ENCODE results near the gene SYT11. TPM values are rescaled to one million over a fixed set of nuclear protein-coding genes. Genes with fewer than 3 reads are reported as not detected.
A peak's percentile ranks its signal among the peaks of the same experiment; 100 is the strongest.

SYT11 gene
- total and polyA plus RNA-seq, 9 of the 15 experiments (the other 6 are each of a cell fraction or from before 2014, with no cell fraction given), result 0.05 to 0.18 (median 0.11) TPM

DNA sequence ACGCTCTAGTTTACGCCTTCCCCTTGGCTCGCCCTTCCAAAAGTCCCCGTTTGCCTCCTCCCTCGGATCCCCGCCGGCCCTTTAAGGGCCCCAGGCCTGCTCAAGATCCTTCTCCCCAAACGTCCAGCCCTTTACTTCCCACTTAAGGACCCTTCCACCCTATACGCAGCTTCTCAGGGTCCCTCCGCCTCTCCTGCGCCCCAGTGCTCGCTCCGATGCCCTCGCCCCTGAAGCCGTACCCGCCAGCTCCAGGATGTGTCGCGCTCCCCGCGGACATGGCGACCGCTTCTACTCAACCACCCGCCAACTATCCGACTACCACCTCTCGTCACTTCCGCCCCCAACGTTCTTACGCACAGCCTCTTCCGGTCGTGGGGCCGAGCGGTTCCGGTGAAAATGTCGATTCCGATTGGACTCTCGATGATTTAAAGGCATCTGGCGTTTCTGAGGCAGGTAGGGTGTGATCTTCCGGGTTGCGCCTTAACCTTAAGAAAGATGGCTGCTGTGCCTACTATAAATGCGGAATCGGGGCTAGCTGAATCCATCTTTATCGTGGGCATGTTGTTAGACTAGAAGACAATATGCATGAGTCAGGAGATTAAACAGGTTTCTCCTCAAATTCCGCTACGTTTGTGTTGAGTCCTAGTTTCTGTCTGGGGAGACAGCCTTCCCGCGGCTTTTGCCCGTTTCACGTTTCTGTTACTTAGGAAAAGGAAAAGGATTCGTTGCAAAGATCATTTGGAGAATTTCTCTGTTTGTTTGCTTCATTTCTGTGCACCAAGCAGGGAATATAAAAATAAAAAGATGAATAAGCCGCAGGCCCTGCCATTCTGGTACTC lies 74.9 kb downstream of the SYT11 start, which contains the start of gene KHDC4 (continued):
- TF ChIP-seq, protein P1, sequence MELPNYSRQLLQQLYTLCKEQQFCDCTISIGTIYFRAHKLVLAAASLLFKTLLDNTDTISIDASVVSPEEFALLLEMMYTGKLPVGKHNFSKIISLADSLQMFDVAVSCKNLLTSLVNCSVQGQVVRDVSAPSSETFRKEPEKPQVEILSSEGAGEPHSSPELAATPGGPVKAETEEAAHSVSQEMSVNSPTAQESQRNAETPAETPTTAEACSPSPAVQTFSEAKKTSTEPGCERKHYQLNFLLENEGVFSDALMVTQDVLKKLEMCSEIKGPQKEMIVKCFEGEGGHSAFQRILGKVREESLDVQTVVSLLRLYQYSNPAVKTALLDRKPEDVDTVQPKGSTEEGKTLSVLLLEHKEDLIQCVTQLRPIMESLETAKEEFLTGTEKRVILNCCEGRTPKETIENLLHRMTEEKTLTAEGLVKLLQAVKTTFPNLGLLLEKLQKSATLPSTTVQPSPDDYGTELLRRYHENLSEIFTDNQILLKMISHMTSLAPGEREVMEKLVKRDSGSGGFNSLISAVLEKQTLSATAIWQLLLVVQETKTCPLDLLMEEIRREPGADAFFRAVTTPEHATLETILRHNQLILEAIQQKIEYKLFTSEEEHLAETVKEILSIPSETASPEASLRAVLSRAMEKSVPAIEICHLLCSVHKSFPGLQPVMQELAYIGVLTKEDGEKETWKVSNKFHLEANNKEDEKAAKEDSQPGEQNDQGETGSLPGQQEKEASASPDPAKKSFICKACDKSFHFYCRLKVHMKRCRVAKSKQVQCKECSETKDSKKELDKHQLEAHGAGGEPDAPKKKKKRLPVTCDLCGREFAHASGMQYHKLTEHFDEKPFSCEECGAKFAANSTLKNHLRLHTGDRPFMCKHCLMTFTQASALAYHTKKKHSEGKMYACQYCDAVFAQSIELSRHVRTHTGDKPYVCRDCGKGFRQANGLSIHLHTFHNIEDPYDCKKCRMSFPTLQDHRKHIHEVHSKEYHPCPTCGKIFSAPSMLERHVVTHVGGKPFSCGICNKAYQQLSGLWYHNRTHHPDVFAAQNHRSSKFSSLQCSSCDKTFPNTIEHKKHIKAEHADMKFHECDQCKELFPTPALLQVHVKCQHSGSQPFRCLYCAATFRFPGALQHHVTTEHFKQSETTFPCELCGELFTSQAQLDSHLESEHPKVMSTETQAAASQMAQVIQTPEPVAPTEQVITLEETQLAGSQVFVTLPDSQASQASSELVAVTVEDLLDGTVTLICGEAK (IDR thresholded peaks at IDR 0.05), result peak; percentile 99
- TF ChIP-seq, protein P1 (CRISPR knock-in tag; IDR thresholded peaks at IDR 0.05), result no peak
- TF ChIP-seq LEF1 (IDR thresholded peaks at IDR 0.05) (0 out of 2 replicates have a peak, but pooled peaks have one; percentile 34), BMI1 (IDR thresholded peaks at IDR 0.05; ENCODE audit: low read length) (no peak), ATF1 (CRISPR knock-in tag; IDR thresholded peaks at IDR 0.05) (no peak), ATF1 (tag; IDR thresholded peaks at IDR 0.05) (peak; percentile 96), YBX1 (IDR thresholded peaks at IDR 0.05) (no peak), MCM2 (IDR thresholded peaks at IDR 0.05; ENCODE audit: low read depth) (no peak), BRD9 (IDR thresholded peaks at IDR 0.05; ENCODE audit: low read depth, partially characterized antibody) (peak; percentile 42), LARP7 (IDR thresholded peaks at IDR 0.05) (peak; percentile 85), POLR2B (IDR thresholded peaks at IDR 0.05; ENCODE audit: low read depth, partially characterized antibody) (peak; percentile 99), PYGO2 (tag; IDR thresholded peaks at IDR 0.05) (no peak), ARID1B (IDR thresholded peaks at IDR 0.05) (peak; percentile 50; the same call in 1 of the 2 replicates), SMARCA5 (IDR thresholded peaks at IDR 0.05) (peak; percentile 73; the same call in 1 of the 2 replicates), BACH1 (tag; IDR thresholded peaks at IDR 0.05) (peak; percentile 73), ZNF12 (CRISPR knock-in tag; IDR thresholded peaks at IDR 0.05) (peak; percentile 69; the same call in 1 of the 2 replicates), ZNF766 (CRISPR knock-in tag; conservative IDR thresholded peaks at IDR 0.05) (peak; percentile 92), PHB2 (IDR thresholded peaks at IDR 0.05; ENCODE audit: low read depth) (0 out of 2 replicates have a peak, but pooled peaks have one; percentile 1), CEBPG (CRISPR knock-in tag; IDR thresholded peaks at IDR 0.05) (0 out of 2 replicates have a peak, but pooled peaks have one; percentile 33), CEBPG (tag; conservative IDR thresholded peaks at IDR 0.05 in 1 of 2, IDR thresholded peaks at IDR 0.05 in 1 of 2) (no peak)
- TF ChIP-seq, protein P2, sequence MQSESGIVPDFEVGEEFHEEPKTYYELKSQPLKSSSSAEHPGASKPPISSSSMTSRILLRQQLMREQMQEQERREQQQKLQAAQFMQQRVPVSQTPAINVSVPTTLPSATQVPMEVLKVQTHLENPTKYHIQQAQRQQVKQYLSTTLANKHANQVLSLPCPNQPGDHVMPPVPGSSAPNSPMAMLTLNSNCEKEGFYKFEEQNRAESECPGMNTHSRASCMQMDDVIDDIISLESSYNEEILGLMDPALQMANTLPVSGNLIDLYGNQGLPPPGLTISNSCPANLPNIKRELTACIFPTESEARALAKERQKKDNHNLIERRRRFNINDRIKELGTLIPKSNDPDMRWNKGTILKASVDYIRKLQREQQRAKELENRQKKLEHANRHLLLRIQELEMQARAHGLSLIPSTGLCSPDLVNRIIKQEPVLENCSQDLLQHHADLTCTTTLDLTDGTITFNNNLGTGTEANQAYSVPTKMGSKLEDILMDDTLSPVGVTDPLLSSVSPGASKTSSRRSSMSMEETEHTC (IDR thresholded peaks at IDR 0.05), result no peak
